ENCODE measurements around the gene SLC40A1. TPM values are rescaled to one million over a fixed set of nuclear protein-coding genes. Genes with fewer than 3 reads are reported as not detected.

Gene SLC40A1
- total RNA-seq, 2 experiments from 2014 or later, result 0.47 to 1.3 TPM

GRCh38 chr2:189534854-189535832, 45.4 kb downstream of the SLC40A1 start:
- no peak for DNase-seq
- Mint-ChIP-seq H3K36me3 (no peaks in the 10 kb centered on the region), H3K4me3 (no peak overlapping the region), H3K4me1 (no peaks in the 10 kb centered on the region), H3K9me3 (ENCODE audit: low read depth) (no peaks in the 10 kb centered on the region), H3K27me3 (peaks cover 11% of the 10 kb centered on the region), H3K27ac (no peak overlapping the region)
- no peak for ATAC-seq
- CTCF ChIA-PET, result interaction anchor here (0.7 kb wide), 1 partner anchor 611 kb away, joined by 3 read pairs; no protein-coding TSS in a partner anchor

GRCh38 chr2:189533288-189534035, 47.1 kb downstream of the SLC40A1 start:
- no peaks in the 10 kb centered on the region for H3K4me1 Mint-ChIP-seq
- no peak for DNase-seq
- no peak overlapping the region for H3K27ac Mint-ChIP-seq
- CTCF ChIA-PET, result no interaction called here
- peaks cover 11% of the 10 kb centered on the region for H3K27me3 Mint-ChIP-seq
- no peak for ATAC-seq
- no peaks in the 10 kb centered on the region for H3K36me3 Mint-ChIP-seq
- no peaks in the 10 kb centered on the region for H3K9me3 Mint-ChIP-seq (ENCODE audit: low read depth)
- H3K4me3 Mint-ChIP-seq, result no peak overlapping the region

- Mint-ChIP-seq H3K36me3 (no peaks in the 10 kb centered on the region), H3K27ac (no peak overlapping the region), H3K27me3 (peaks cover 2% of the 10 kb centered on the region), H3K9me3 (ENCODE audit: low read depth) (no peaks in the 10 kb centered on the region), H3K4me3 (no peak overlapping the region), H3K4me1 (no peaks in the 10 kb centered on the region)
- DNase-seq (no peak), ATAC-seq (no peak)
- CTCF ChIA-PET, result no interaction called here
Observed at GRCh38 chr2:189530965-189531637, 49.5 kb downstream of the SLC40A1 start.

GRCh38 chr2:189528617-189529016, 52.0 kb downstream of the SLC40A1 start:
- Mint-ChIP-seq H3K27me3 (peaks cover 2% of the 10 kb centered on the region), H3K4me3 (no peak overlapping the region), H3K9me3 (ENCODE audit: low read depth) (no peaks in the 10 kb centered on the region), H3K36me3 (no peaks in the 10 kb centered on the region), H3K4me1 (no peaks in the 10 kb centered on the region), H3K27ac (no peak overlapping the region)
- DNase-seq, result no peak
- CTCF ChIA-PET, result no interaction called here
- ATAC-seq, result no peak

- Mint-ChIP-seq H3K4me3 (no peak overlapping the region), H3K27ac (no peak overlapping the region), H3K9me3 (ENCODE audit: low read depth) (no peaks in the 10 kb centered on the region), H3K27me3 (peaks cover 2% of the 10 kb centered on the region), H3K4me1 (no peaks in the 10 kb centered on the region), H3K36me3 (no peaks in the 10 kb centered on the region)
- DNase-seq, result no peak
- ATAC-seq, result no peak
- CTCF ChIA-PET, result no interaction called here
Observed at GRCh38 chr2:189527812-189528592, 52.6 kb downstream of the SLC40A1 start.

GRCh38 chr2:189527041-189527750, 53.4 kb downstream of the SLC40A1 start:
- CTCF ChIA-PET, result no interaction called here
- no peak for ATAC-seq
- Mint-ChIP-seq H3K27ac (no peak overlapping the region), H3K4me3 (no peak overlapping the region), H3K4me1 (no peaks in the 10 kb centered on the region), H3K36me3 (no peaks in the 10 kb centered on the region), H3K27me3 (peaks cover 2% of the 10 kb centered on the region), H3K9me3 (ENCODE audit: low read depth) (no peaks in the 10 kb centered on the region)
- DNase-seq, result no peak

GRCh38 chr2:189526241-189526640, 54.3 kb downstream of the SLC40A1 start:
- peaks cover 2% of the 10 kb centered on the region for H3K27me3 Mint-ChIP-seq
- no peak for ATAC-seq
- H3K9me3 Mint-ChIP-seq (ENCODE audit: low read depth), result no peaks in the 10 kb centered on the region
- no peak for DNase-seq
- no peak overlapping the region for H3K27ac Mint-ChIP-seq
- H3K36me3 Mint-ChIP-seq, result no peaks in the 10 kb centered on the region
- CTCF ChIA-PET, result no interaction called here
- no peak overlapping the region for H3K4me3 Mint-ChIP-seq
- H3K4me1 Mint-ChIP-seq, result no peaks in the 10 kb centered on the region

- no peaks in the 10 kb centered on the region for H3K9me3 Mint-ChIP-seq (ENCODE audit: low read depth)
- DNase-seq (no peak), ATAC-seq (no peak)
- CTCF ChIA-PET, result no interaction called here
- H3K36me3 Mint-ChIP-seq, result no peaks in the 10 kb centered on the region
- no peaks in the 10 kb centered on the region for H3K27me3 Mint-ChIP-seq
- no peak overlapping the region for H3K4me3 Mint-ChIP-seq
- no peak overlapping the region for H3K27ac Mint-ChIP-seq
- no peaks in the 10 kb centered on the region for H3K4me1 Mint-ChIP-seq
Observed at GRCh38 chr2:189524746-189525145, 55.8 kb downstream of the SLC40A1 start.

GRCh38 chr2:189522435-189523151, 58.0 kb downstream of the SLC40A1 start:
- Mint-ChIP-seq H3K27me3 (peaks cover 9% of the 10 kb centered on the region), H3K9me3 (ENCODE audit: low read depth) (no peaks in the 10 kb centered on the region), H3K36me3 (no peaks in the 10 kb centered on the region), H3K27ac (no peak overlapping the region), H3K4me1 (no peaks in the 10 kb centered on the region), H3K4me3 (no peak overlapping the region)
- DNase-seq (no peak), ATAC-seq (no peak)
- CTCF ChIA-PET, result no interaction called here

GRCh38 chr2:189521699-189522434, 58.7 kb downstream of the SLC40A1 start:
- Mint-ChIP-seq H3K27me3 (peaks cover 14% of the 10 kb centered on the region), H3K36me3 (no peaks in the 10 kb centered on the region), H3K4me3 (no peak overlapping the region), H3K4me1 (no peaks in the 10 kb centered on the region), H3K27ac (no peak overlapping the region), H3K9me3 (ENCODE audit: low read depth) (no peaks in the 10 kb centered on the region)
- CTCF ChIA-PET, result no interaction called here
- ATAC-seq (no peak), DNase-seq (no peak)

GRCh38 chr2:189519631-189520387, 60.8 kb downstream of the SLC40A1 start:
- ATAC-seq (no peak), DNase-seq (no peak)
- H3K9me3 Mint-ChIP-seq (ENCODE audit: low read depth), result no peaks in the 10 kb centered on the region
- no peak overlapping the region for H3K27ac Mint-ChIP-seq
- H3K4me1 Mint-ChIP-seq, result no peaks in the 10 kb centered on the region
- H3K36me3 Mint-ChIP-seq, result no peaks in the 10 kb centered on the region
- CTCF ChIA-PET, result no interaction called here
- H3K4me3 Mint-ChIP-seq, result no peak overlapping the region
- peaks cover 19% of the 10 kb centered on the region for H3K27me3 Mint-ChIP-seq

All from activated CD8-positive, alpha-beta memory T cell treated with anti-CD3 and anti-CD28 coated beads, Interleukin-2, amount 10 ng/mL, durations not matched to agents 7 days and 5 days (primary cell).